Right kidney (tissue), 1 donor: ENCODE results near the gene HDGF.

ENCODE experiments used
- DNase-seq: peaks from one replicate; pipeline ENCODE4 v3.0.0-alpha.2; 2016

The HDGF gene

DNA sequence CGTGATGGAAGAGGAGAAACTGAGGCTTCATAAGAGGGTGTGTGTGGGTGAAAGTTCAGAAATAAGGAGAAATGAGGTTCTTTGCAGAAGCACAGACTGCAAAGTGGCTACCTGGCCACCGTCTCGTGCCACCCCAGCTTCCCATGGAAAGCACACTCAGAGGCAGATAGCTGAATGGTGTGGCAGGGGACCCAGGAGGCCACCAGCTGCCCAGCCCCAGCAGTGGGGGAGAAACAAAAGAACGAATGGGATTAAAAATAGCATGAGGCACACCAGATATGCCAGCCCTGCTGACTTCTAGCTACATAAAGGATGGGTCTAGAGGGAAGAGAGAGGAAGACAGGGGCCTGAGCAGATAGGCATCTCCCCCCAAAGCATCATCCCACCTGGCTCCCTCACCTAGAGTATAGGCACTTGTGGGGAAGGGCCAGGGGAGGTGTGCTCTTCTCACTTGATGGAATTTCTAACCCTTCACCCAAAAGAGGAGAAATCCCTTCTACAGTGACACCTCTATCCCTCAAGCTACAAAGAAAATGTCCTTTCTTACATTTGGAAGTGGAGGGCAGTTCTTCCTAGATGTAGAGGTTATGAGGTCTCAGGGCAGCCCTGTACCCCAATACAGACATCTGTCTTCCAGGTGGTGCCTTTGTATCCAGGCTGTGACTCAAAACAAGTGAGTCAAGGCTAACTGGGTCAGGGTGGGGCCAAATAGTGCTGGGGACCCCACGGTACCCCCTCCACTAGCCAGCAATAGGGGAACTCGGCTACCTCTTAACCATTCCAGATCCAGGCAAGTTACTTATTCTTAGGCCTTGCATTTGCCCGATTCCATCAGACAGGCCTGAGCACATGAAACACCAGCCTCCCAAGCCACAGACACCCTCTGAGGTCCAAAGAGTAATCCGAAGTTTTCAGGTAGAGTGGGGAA is 3.5 kb downstream of the HDGF start:
- no peak for DNase-seq

DNA sequence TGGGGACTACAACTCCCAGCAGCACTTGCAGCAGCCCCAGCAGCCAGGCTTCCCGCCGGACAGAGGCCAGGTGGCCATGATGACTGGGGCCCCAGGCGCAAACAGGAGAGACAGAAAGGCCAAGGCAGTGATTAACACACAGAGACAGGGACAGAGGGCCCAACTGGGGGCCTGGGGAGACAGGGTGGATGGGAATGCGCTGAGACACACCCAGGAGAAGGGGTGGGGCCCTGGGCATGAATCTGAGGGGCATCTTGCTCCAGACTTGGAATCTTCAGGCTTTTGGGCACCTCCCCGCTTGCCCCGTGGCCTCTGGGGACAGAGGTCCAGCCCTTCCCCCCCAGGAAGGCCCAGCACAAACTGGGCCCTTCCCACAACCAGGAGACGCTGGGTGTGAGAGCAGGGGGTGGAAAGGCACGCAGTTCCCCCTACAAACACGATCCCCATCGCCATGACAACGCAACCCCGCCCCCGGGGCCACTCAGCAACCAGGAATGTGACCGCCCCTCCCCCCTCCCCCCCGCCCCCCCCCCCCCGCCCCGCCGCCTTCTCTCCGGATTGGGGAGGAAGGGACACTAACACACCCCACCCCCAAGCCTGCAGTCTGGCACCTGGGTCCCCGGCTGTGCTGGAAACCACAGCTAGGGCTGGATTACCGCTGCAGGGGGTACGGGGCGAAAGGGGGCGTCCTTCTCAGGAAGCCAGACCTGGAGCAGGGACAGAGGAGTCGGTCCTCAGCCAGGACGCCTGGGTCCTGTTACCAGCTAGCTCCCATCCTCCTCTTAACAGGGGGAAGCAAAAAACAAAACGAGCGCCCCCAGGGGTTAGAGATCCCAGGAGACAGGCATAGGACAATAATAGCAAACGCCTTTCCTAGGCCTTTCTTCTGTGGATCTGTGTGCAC is 4.5 kb downstream of the HDGF start:
- DNase-seq, result peak; percentile 89

DNA sequence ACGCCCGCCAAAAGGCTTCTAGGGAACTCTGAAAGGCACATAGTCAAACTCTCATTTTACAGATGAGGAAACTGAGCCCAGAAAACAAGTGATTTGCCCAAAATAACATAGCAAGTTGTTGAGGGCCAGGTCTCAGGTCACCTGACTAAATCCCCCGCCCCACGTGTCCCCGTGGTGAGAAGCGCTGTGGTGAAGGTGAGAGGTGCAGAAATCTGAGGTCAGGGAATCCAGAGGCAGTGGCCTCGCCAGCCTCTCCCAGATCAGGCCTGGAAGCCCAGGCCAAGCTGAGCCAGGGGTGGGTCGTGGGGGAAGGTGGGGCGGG is 5.1 kb downstream of the HDGF start:
- no peak for DNase-seq

DNA sequence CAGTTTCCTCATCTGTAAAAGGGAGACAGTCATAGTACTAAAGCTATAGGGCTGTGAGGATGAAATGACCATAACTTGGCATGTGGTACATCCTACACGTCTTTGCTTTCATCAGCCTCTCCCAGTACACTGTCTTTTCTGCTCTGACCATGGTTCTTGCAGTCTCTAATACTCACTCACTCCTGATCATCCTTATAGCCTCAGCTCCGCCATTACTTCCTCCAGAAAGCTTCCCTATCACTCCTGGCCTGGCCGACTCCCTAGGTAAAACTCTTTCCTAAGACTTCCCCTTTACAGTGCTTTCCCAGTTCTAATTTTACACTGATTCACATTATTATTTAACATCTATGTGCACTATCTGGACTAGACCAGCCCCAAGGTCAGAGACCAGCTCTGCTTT is 5.6 kb downstream of the HDGF start:
- no peak for DNase-seq

DNA sequence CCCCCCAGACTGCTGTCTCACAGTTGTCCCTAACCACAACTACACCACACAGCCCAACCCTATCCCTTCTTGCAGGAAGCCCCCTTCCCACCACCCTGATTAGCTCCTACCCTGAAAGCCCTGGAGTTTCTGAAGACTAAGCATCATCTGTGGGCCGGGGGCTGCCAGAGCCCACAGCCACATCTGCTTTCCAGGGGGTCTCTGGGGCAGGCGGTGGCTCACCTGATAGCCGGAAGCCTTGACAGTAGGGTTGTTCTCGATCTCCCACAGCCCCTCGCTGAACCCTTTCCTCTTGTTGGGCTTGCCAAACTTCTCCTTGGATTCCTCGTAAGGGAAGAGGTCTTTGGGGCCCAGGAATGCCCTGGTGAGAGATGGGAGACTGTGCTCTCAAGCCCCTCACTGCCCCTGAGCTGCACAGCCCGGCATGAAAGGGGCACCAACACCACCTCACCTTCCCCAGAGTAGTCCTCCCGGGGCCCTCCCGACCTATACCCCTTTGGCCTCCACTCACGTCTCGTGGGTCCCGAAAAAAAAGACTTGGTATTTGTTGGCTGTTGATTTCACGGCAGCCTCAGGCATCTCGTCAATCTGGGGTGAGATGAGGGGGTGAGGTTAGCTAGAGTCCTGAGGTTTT is 6.6 kb downstream of the HDGF start:
- DNase-seq, result no peak

DNA sequence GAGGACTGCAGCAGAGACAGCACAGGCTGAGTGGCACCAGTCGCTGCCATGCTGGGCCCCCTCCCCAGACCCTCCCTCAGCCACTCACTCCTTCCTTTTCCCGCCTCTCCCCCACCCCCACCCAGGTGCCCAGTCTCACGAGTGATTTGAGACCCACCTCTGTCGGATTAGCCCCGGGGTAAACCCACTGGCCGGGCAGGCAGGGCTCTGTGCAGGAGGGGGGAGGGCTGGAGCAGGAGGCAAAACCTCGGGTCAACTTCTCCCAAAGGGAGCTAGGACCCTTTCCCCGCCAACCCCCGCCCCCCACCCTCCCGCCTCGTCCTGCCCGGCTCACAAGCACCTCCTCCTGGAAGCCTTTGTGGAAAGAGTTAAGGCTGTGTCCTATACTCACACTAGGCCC is 7.1 kb downstream of the HDGF start:
- no peak for DNase-seq

DNA sequence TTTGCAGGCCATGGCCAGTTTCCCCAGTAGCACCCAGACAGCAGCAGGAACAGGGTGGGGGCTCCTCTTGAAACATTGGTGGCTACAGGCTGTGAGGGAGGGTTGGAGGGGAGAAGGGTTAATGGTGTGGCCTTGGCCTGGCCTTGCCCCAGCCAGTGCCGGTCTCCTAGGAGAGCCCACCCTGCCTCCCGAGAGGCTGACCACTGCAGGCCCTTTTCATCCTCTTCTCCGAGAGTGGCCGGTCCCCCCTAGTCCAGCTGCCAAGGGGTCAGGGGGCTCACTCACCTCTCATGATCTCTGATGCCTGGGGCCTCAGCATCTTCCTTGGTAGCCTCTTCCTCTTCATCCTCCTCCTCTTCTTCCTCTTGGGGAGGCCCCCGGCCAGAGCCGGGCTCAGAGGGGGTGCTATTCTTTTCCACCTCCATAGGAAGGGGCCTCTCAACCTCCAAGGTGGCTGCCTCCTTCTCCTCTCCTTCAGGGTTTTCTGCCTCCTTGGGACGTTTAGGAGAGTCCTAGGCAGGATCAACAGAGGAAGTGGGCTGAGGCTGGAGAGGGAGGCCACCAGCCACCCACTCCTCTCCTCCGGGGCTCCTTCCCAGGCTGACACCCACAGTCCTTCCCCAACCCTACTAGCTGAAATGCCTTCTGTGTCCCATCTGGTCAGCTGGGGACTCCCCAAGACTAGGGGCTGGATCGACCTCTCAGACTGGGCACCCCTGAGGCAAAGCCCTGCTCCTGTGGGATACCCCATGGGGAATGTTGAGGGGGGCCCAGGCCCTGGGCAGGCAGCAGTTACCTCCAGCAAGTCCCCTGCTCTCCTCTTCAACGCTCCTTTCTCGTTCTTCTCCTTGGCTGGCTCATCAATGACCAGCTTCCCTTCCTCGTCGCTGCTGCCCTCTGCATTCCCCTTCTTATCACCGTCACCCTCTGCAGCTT is 7.8 kb downstream of the HDGF start:
- no peak for DNase-seq

DNA sequence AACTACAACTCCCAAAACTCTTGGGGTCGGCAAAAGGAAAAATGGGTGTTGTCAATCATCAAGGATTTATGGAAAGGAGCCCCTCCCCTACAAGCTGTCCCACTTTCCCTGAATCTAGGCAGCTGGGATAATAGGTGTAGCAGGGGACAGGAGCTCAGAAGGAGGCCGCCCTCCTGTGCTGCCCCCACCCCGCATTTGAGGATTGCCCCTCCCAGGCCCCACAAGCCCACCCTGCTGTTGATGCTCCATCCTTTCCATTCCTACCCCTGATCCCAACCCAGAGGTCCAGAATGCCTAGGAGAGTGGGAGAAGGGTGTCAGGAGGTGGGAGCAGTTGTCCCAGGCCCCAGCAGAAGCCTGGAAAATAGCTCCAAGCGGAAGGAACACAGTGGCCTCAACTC is 8.7 kb downstream of the HDGF start:
- DNase-seq, result no peak

DNA sequence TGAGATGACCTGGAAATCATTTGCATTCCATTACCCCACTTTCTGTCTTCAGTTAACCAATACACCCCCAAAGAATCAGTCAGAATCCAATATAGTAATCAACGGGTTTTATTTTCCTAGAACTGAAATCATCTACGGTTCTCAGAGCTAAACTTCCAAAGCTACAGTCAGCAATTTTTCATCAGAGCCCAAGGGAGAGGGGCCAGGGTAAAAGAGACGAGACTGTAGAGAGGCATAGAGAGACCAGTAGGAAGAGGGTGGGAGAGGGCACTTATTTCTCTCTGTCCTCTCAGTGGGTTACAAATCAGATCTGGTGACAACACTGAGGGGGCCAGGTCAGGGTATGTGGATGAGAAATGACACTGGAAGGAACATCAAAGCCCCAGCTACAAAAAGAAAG is 9.5 kb downstream of the HDGF start:
- no peak for DNase-seq

DNA sequence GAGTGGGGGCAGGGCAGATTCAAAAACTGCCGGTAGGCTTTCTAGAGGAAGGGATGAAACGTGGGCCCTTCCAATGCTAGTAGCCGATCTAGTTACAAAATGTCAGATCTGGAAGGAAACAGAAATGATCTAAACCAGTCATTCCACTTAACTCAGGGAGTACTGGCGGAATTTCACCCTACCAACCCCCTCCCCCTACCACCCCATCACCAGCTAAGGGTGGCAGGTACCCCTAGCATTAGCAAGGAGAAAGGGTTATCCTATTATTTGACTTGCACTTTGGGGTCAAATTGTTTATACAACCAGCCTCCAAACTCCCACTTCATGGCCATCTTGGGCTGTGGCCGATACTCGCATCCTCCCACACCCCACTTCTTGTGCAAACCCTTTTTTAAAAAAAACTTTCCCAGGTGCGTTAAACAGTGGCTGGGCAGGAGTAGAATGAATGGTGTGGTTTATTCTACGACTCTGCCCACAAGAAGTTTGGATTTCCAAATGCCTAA is 9.9 kb downstream of the HDGF start:
- DNase-seq, result no peak

DNA sequence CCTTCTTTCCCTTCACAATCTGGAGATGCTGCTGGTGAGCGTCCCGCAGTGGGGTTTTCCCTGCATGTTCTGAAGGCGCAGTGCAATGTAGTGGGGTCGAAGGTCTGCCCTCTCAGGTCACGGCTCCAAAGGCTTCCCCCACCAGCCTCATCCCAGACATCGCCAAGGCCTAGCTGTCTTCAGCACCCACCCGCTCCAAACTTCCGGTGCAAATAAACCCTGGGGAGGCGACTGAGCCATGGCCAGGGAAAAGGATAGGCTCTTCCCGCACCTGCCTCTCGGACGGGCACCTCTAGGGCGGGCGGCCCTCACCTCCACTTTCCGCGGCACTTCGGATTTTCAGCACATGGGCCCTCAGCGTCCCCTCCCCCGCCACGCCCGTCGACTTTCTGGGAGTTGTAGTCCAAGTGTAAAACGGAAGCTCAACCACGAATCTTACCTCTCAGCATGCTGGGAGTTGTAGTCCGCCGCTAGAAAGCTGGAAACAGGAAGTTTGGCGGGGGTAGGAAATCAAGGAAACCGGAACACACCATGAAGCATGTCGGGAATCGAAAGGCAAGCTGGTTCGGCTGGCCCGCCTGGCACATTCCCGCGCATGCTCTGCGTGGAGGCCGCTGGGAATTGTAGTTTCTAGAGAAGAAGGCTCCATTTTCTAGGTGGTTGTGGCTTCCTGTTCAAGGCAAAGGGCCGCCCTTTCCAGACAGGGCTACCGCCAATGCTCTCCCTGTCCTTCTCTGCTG is 10.6 kb downstream of the HDGF start, which contains the start of gene MRPL24:
MRPL24 (minus strand) TSS at position 348 of the 740 bp plus-strand sequence. CDS start 2,384 bp downstream, outside the sequence.
- DNase-seq, result peak; percentile 86

DNA sequence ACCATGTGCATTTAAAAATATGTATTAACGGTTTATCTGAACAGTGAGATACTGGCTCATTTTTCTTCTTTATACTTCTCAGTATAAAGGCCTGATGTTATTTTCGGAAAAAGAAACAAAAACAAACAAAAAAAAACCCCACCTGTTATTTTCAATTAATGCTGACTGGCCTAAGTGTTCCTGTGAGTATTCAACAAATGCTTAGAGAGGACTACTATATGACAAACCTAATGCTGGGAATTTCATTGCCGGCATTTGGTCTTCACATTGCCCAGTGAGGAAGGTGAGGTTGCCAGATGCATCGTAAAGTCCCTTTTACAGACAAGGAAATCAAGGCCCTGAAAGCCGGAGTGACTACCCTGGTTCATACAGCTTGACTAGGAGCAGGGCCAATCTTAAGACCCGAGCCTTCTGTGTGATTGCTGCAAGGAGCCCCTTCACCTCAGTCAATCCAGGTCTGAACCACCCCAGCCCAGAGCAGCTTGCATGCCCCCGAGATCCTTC is 11.2 kb downstream of the HDGF start:
- no peak for DNase-seq

DNA sequence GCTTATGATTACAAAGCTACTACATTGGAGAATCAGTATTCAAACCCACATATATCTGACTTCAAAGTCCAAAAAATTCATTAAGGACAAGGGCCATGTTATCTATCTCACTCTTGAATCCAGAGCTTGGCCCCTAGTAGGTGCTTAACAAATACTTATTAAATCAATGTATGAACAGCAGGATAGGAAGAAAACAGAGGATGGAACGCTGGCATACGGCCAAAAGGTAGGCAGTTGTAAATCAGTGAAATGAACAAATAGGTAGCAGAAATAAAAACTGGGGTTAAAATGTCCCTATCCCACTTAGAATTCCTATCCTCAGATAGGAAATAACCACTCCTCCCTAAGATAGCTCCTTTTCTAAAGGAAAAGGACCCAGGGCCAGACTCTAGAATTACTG is 12.6 kb downstream of the HDGF start:
- no peak for DNase-seq

DNA sequence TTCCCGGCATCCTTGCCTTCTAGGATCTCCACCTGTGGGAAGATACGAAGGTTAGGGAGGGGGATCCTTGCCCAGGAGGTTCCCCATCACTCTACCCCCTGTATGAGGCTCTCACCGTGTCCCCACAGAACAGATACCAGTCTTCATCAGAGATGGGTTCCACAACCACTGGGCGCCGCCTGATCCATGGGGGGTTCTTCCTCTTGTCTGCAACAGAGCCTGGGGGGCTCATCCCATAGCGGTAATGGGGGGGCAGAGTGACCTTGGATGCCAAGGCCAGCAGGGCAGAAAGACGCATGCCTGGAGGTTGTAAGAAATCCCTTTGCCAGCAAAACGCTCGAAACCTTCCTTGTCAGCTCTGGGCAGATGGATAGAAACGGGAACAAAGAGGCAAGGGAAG is 13.1 kb downstream of the HDGF start:
- DNase-seq, result no peak

DNA sequence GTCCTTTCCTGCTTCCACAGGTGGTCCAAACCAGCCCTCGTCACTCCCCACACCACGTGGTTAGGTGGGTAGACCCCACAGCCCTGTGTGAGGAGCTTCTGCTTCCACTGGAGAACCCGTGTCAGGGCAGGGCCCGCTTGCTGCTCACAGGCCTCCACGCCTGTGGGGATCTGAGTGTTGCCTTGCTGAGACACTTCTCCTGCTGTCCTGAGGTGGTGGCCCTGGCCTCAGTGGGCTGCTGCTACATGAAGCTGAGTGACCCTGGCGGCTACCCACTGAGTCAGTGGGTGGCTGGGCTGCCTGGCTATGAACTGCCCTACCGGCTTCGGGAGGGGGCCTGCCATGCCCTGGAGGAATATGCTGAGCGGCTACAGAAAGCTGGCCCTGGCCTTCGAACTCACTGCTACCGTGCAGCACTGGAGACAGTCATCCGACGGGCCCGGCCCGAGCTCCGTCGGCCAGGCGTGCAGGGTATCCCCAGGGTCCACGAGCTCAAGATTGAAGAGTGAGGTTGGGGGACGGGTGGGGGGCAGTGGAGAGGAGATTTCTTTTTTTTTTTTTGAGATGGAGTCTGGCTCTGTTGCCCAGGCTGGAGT is 17.4 kb downstream of the HDGF start:
- DNase-seq, result no peak

DNA sequence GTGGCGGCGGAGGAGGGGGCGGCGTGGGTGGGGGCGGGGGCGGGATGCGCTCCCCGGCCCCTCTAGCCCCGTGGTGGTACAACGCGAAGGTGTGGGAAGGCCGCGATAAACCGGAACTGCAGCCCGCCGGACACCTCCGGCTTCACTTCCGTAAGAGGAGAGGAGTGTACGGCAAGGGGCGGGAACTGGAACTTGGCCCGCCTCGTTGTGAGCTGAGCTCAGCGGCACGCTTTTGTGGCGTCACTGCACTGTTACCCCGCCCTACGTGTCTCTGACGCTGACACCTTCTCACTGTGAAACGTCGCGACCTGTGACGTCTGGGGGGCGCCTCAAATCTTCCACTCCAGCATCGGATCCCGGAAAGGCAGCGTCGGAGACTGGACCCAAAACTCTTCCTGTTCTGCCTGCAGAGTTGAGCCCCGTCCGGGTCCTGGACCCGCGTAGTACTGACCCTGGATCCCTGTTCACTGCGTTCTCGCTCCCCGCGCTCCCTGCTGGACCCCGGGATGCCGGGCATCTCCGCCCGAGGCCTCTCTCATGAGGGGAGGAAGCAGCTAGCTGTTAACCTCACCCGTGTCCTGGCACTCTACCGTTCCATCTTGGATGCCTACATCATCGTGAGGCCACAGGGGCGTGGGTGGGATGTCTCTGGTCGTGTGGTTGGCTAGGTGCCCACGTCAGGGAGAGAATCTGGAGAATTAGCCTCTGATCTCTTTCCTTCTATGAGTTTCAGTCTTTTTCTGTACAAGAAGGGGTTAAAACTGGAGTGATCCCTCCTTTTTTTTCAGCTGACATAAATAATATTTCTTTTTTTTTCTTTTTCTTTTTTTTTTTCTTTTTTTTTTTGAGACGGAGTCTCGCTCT is 22.6 kb downstream of the HDGF start, which contains the start of gene ISG20L2:
ISG20L2 (minus strand) TSS at position 168 of the 864 bp plus-strand sequence. CDS start 1,114 bp downstream, outside the sequence.
- DNase-seq, result peak; percentile 82

DNA sequence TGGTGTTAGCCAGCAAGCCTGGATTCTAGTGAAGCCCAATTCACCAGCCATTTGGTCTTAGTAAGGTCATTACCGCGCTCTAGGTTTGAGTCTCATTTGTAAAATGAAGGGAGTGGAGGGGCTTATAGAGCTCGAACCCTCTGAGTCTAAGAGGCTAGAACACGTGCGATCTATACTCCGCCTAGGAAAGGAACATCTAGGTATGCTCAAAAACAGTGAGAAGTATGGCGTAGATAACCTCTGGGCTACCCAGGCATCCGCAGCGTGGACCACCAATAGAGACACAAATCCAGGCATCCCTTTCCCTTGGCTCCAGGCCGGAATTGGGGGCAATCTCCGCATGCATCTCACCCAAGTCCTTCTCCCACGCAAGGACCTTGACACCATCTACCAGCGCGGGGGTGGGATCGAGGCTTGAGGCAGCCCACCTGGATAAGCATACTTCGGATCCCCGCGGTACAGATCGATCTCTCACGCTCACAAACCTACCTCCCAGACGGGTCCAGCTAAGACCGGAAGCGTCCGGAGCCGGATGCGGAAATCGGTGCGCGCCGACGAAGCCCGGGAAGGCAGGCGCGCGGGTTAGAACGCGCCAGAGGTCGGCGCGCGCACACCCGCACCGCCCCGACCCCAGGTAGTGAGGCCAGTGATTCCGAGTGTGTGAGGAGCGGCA is 23.4 kb downstream of the HDGF start, which contains the start of gene METTL25B:
METTL25B (plus strand) TSS at position 544 of the 673 bp plus-strand sequence. CDS start 636 bp downstream, outside the sequence.
- DNase-seq, result peak; percentile 77

DNA sequence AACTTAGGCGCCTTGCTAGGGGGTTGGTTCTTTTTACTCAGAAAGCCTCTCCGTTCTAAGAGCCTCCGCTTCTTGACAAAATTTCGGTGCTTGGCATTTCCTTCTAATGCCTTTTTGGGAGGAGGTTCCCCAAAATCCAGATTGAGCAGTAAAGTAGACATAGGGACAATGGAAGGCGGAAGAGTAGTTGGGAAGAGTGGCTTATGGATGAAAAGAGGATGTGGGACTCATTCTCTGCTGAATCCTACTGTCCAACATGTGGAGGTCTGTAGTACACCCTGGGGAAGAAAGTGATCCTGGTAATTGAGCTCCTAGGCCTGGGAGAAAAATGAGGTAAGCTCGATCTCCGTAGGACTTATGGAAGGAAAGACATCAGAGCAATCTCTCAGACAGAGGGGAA is 24.0 kb downstream of the HDGF start:
- DNase-seq, result no peak
